Thyroid gland (tissue), 4 donors: ENCODE measurements around the gene ACSS1. TPM values are rescaled to one million over a fixed set of nuclear protein-coding genes. Genes with fewer than 3 reads are reported as not detected.

Experiments used
- DNase-seq, 2 donors: peaks; one replicate each; pipeline ENCODE4 v3.0.0-alpha.2; 2019
- H3K27ac ChIP-seq, 3 donors: fragments of 200-600 bp; sonication (generic); 1 replicate in 2 of 3; 2 replicates in 1 of 3; pipeline ENCODE4 v1.5.1; 2016 to 2019; ENCODE audit warnings: mild to moderate bottlenecking in 1 of 3, moderate library complexity in 1 of 3
- H3K27me3 ChIP-seq: fragments of 200-600 bp; sonication (generic); one replicate; pipeline ENCODE4 v1.5.1; 2019
- H3K36me3 ChIP-seq, 2 donors: fragments of 200-600 bp; sonication (generic); one replicate each; pipeline ENCODE4 v1.5.1; 2016 to 2019
- H3K4me1 ChIP-seq, 2 donors: fragments of 200-600 bp; sonication (generic); one replicate each; pipeline ENCODE4 v1.5.1; 2017 to 2019
- H3K4me3 ChIP-seq, 3 donors: fragments of 200-600 bp; sonication (generic); replicated peaks in 1 of 3; 1 replicate in 2 of 3; 2 replicates in 1 of 3; pipeline ENCODE4 v1.5.1; 2016; ENCODE audit warnings: mild to moderate bottlenecking in 1 of 3
- H3K9me3 ChIP-seq: fragments of 200-600 bp; sonication (generic); one replicate; pipeline ENCODE4 v1.5.1; 2017
- CTCF ChIP-seq, 6 experiments: fragments of 200-600 bp in 3 of 6; fragments of 450-650 bp in 3 of 6; sonication (generic) in 3 of 6; IDR thresholded peaks; one replicate each; pipeline ENCODE4 v1.5.1; 2016 to 2019; ENCODE audit warnings: antibody characterized with exemption in 6 of 6, mild to moderate bottlenecking in 2 of 6, inconsistent platforms in 1 of 6, moderate library complexity in 1 of 6
- POLR2A ChIP-seq, 2 donors: fragments of 450-650 bp; IDR thresholded peaks; one replicate each; pipeline ENCODE4 v1.6.1; 2017; ENCODE audit warnings: antibody characterized with exemption in 2 of 2, mild to moderate bottlenecking in 2 of 2, moderate library complexity in 1 of 2
- WGBS, 2 donors: methylation state at CpG; one replicate each; pipeline ENCODE4 v1.1.5; 2017; 5-methylcytosine and 5-hydroxymethylcytosine counted together
- intact Hi-C: fragments of 100-400 bp; cut with DNase I; formaldehyde crosslinking; loops from one replicate; pipeline ENCODE4 v1.15.1; 2023
- total RNA-seq, 4 donors: library from RNA; depleted of rRNA; stranded (reverse); fragments of >200 nt; gene quantifications; one replicate each; pipeline ENCODE4 v1.2.3, GENCODE V29; 2016

ACSS1 gene
- total RNA-seq, 4 donors from 2014 or later = 45.8 to 57.4 (median 52.1) TPM

- no peaks in the 10 kb centered on the region for H3K36me3 ChIP-seq
- peaks cover 72 to 92% of the 10 kb centered on the region in 2 donors for H3K4me1 ChIP-seq
- H3K27ac ChIP-seq = peak overlapping the region; percentile 93 to 97 (median 94)
- no peak overlapping the region for H3K4me3 ChIP-seq
- no peaks in the 10 kb centered on the region for H3K9me3 ChIP-seq
- no peaks in the 10 kb centered on the region for H3K27me3 ChIP-seq
- peak in 2 of 6 experiments; percentile 20 to 30 for TF ChIP-seq CTCF (IDR thresholded peaks at IDR 0.05)
- peak in 1 of 2 donors; percentile 22 for TF ChIP-seq POLR2A (IDR thresholded peaks at IDR 0.05)
- peak; percentile 97 to 98 for DNase-seq
- intact Hi-C loops = no loop called here
- 7 to 20% methylated on average over 9 of the region's 9 CpGs for WGBS, 2 donors
Observed at GRCh38 chr20:25039697-25040437, 18.1 kb downstream of the ACSS1 start.

- Histone ChIP-seq H3K27ac (peak overlapping the region; percentile 93 to 97 (median 94)), H3K4me3 (no peak overlapping the region), H3K36me3 (no peaks in the 10 kb centered on the region), H3K4me1 (peaks cover 76 to 97% of the 10 kb centered on the region in 2 donors), H3K27me3 (no peaks in the 10 kb centered on the region), H3K9me3 (no peaks in the 10 kb centered on the region)
- TF ChIP-seq CTCF (IDR thresholded peaks at IDR 0.05) (no peak), POLR2A (IDR thresholded peaks at IDR 0.05) (no peak)
- DNase-seq = no peak
- intact Hi-C loops = no loop called here
- WGBS, 2 donors = 83 to 89% methylated on average over 5 to 6 of the region's 6 CpGs
Observed at GRCh38 chr20:25038591-25039015, 19.3 kb downstream of the ACSS1 start.

- 70 to 77% methylated on average over 3 of the region's 3 CpGs for WGBS, 2 donors
- intact Hi-C loops = no loop called here
- H3K4me3 ChIP-seq = no peak overlapping the region
- H3K36me3 ChIP-seq = no peaks in the 10 kb centered on the region
- H3K27me3 ChIP-seq = no peaks in the 10 kb centered on the region
- DNase-seq = no peak
- TF ChIP-seq CTCF (IDR thresholded peaks at IDR 0.05) (no peak), POLR2A (IDR thresholded peaks at IDR 0.05) (no peak)
- H3K27ac ChIP-seq = peak overlapping the region; percentile 93 to 97 (median 94)
- H3K4me1 ChIP-seq = peaks cover 79 to 97% of the 10 kb centered on the region in 2 donors
- no peaks in the 10 kb centered on the region for H3K9me3 ChIP-seq
Observed at GRCh38 chr20:25038103-25038410, 19.9 kb downstream of the ACSS1 start.

GRCh38 chr20:25037288-25038102 is 20.4 kb downstream of the ACSS1 start:
- no peak for DNase-seq
- 76 to 78% methylated on average over 15 of the region's 15 CpGs for WGBS, 2 donors
- H3K36me3 ChIP-seq = no peaks in the 10 kb centered on the region
- intact Hi-C loops = no loop called here
- no peaks in the 10 kb centered on the region for H3K9me3 ChIP-seq
- no peaks in the 10 kb centered on the region for H3K27me3 ChIP-seq
- peaks cover 79 to 97% of the 10 kb centered on the region in 2 donors for H3K4me1 ChIP-seq
- TF ChIP-seq POLR2A (IDR thresholded peaks at IDR 0.05) (no peak), CTCF (IDR thresholded peaks at IDR 0.05) (no peak)
- H3K4me3 ChIP-seq = no peak overlapping the region
- H3K27ac ChIP-seq = peak overlapping the region; percentile 93 to 97 (median 94)
